Fibroblast of lung (primary cell): Measurements from ENCODE around the gene RABAC1. TPM values are rescaled to one million over a fixed set of nuclear protein-coding genes. Genes with fewer than 3 reads are reported as not detected.
A peak's percentile ranks its signal among the peaks of the same experiment; 100 is the strongest.

ENCODE experiments used
- DNase-seq, 2 donors: peaks; one replicate each; pipeline versions ENCODE4 v3.0.0 to v3.0.0-alpha.2; 2010; ENCODE audit warnings: low read depth in 2 of 2
- H2AFZ ChIP-seq: 2 replicates; pipeline ENCODE4 v1.5.1; 2012; ENCODE audit warnings: low read length, control low read depth, inconsistent platforms
- H3K27ac ChIP-seq: 2 replicates; pipeline ENCODE4 v1.5.1; 2011; ENCODE audit warnings: low read length, control low read depth; ENCODE audit not compliant: insufficient read depth
- H3K27me3 ChIP-seq: 2 replicates; pipeline ENCODE4 v1.5.1; 2011; ENCODE audit warnings: mild to moderate bottlenecking, low read length; ENCODE audit not compliant: control insufficient read depth, insufficient read depth
- H3K36me3 ChIP-seq: 2 replicates; pipeline ENCODE4 v1.5.1; 2011; ENCODE audit warnings: low read length; ENCODE audit not compliant: control insufficient read depth, insufficient read depth
- H3K4me1 ChIP-seq: 2 replicates; pipeline ENCODE4 v1.5.1; 2011; ENCODE audit warnings: low read length; ENCODE audit not compliant: control insufficient read depth, insufficient read depth; ENCODE audit errors: extremely low read depth
- H3K4me2 ChIP-seq: 2 replicates; pipeline ENCODE4 v1.5.1; 2011; ENCODE audit warnings: low read length, control low read depth; ENCODE audit not compliant: insufficient read depth; ENCODE audit errors: extremely low read depth
- H3K4me3 ChIP-seq, 4 experiments: fragments of 200-600 bp in 1 of 4; sonication (generic) in 1 of 4; replicated peaks in 1 of 4; 2 replicates each; pipeline ENCODE4 v1.5.1; 2011 to 2016; ENCODE audit warnings: low read length in 4 of 4, low read depth in 3 of 4, mild to moderate bottlenecking in 3 of 4, control low read depth in 2 of 4, inconsistent platforms in 1 of 4, mixed read lengths in 1 of 4; ENCODE audit not compliant: insufficient read depth in 1 of 4; ENCODE audit errors: control extremely low read depth in 1 of 4
- H3K79me2 ChIP-seq: 2 replicates; pipeline ENCODE4 v1.5.1; 2012; ENCODE audit warnings: mild to moderate bottlenecking, low read length, inconsistent platforms; ENCODE audit not compliant: control insufficient read depth, insufficient read depth
- H3K9ac ChIP-seq: 2 replicates; pipeline ENCODE4 v1.5.1; 2011; ENCODE audit warnings: mild to moderate bottlenecking, low read length, control low read depth; ENCODE audit not compliant: insufficient read depth
- H3K9me3 ChIP-seq: 2 replicates; pipeline ENCODE4 v1.5.1; 2012; ENCODE audit warnings: low read depth, low read length; ENCODE audit not compliant: control insufficient read depth, insufficient read depth
- H4K20me1 ChIP-seq: 2 replicates; pipeline ENCODE4 v1.5.1; 2011; ENCODE audit warnings: low read length; ENCODE audit not compliant: control insufficient read depth, insufficient read depth; ENCODE audit errors: extremely low read depth
- CTCF ChIP-seq, 2 donors: IDR thresholded peaks in 1 of 2; conservative IDR thresholded peaks in 1 of 2; 1 replicate in 1 of 2; 2 replicates in 1 of 2; pipeline ENCODE4 v1.5.1; 2011 to 2012; ENCODE audit warnings: low read length in 2 of 2, control low read depth in 1 of 2, inconsistent platforms in 1 of 2, low read depth in 1 of 2, mild to moderate bottlenecking in 1 of 2
- EZH2 ChIP-seq: IDR thresholded peaks from 2 replicates; pipeline ENCODE4 v1.5.1; 2012; ENCODE audit warnings: low read length, control low read depth, mild to moderate bottlenecking; ENCODE audit errors: missing control alignments
- polyA plus RNA-seq, 2 donors: library from polyadenylated mRNA; depleted of rRNA in 1 of 2; stranded (reverse) in 1 of 2; unstranded in 1 of 2; fragments of >200 nt; gene quantifications; 2 replicates each; pipeline ENCODE4 v1.2.1, GENCODE V29; 2011 to 2012; ENCODE audit warnings: missing spikeins in 1 of 2
- total RNA-seq: library from RNA; depleted of rRNA; stranded (reverse); fragments of >200 nt; gene quantifications from 2 replicates; pipeline ENCODE4 v1.2.1, GENCODE V29; 2014

Gene RABAC1
- total and polyA plus RNA-seq, 2 donors (not counting 1 experiment from before 2014, with no cell fraction given), result 163 to 193 TPM

- no peak overlapping the region for H3K9ac ChIP-seq
- H3K9me3 ChIP-seq, result no peaks in the 10 kb centered on the region
- H3K27ac ChIP-seq, result no peak overlapping the region
- no peak for DNase-seq
- H3K27me3 ChIP-seq, result peaks cover 44% of the 10 kb centered on the region
- no peaks in the 10 kb centered on the region for H3K4me1 ChIP-seq
- TF ChIP-seq EZH2, result peak; percentile 92
- TF ChIP-seq CTCF (conservative IDR thresholded peaks at IDR 0.05 in 1 of 2, IDR thresholded peaks at IDR 0.05 in 1 of 2; ENCODE audit: low read depth in 1 of 2, low read length in 2 of 2), result no peak
- no peaks in the 10 kb centered on the region for H3K79me2 ChIP-seq
- no peak overlapping the region for H3K4me2 ChIP-seq
- no peak overlapping the region for H3K4me3 ChIP-seq
- H2AFZ ChIP-seq, result no peak overlapping the region
- no peaks in the 10 kb centered on the region for H4K20me1 ChIP-seq
- H3K36me3 ChIP-seq, result no peaks in the 10 kb centered on the region
Measured at GRCh38 chr19:41920882-41921576, 38.1 kb downstream of the RABAC1 start.

- Histone ChIP-seq H3K9ac (no peak overlapping the region), H3K9me3 (no peaks in the 10 kb centered on the region), H4K20me1 (no peaks in the 10 kb centered on the region), H3K4me1 (no peaks in the 10 kb centered on the region), H3K79me2 (no peaks in the 10 kb centered on the region), H3K4me3 (no peak overlapping the region), H3K27me3 (peaks cover 47% of the 10 kb centered on the region), H3K27ac (no peak overlapping the region), H2AFZ (no peak overlapping the region), H3K36me3 (no peaks in the 10 kb centered on the region), H3K4me2 (no peak overlapping the region)
- no peak for DNase-seq
- TF ChIP-seq EZH2 (no peak), CTCF (conservative IDR thresholded peaks at IDR 0.05 in 1 of 2, IDR thresholded peaks at IDR 0.05 in 1 of 2; ENCODE audit: low read depth in 1 of 2, low read length in 2 of 2) (no peak)
Measured at GRCh38 chr19:41919948-41920712, 39.0 kb downstream of the RABAC1 start.

GRCh38 chr19:41918653-41919244 lies 40.4 kb downstream of the RABAC1 start:
- TF ChIP-seq CTCF (conservative IDR thresholded peaks at IDR 0.05 in 1 of 2, IDR thresholded peaks at IDR 0.05 in 1 of 2; ENCODE audit: low read depth in 1 of 2, low read length in 2 of 2) (no peak), EZH2 (no peak)
- Histone ChIP-seq H2AFZ (no peak overlapping the region), H3K79me2 (no peaks in the 10 kb centered on the region), H3K4me2 (no peak overlapping the region), H3K4me3 (no peak overlapping the region), H3K27ac (no peak overlapping the region), H3K4me1 (no peaks in the 10 kb centered on the region), H3K9ac (no peak overlapping the region), H4K20me1 (no peaks in the 10 kb centered on the region), H3K27me3 (peaks cover 52% of the 10 kb centered on the region), H3K36me3 (no peaks in the 10 kb centered on the region), H3K9me3 (no peaks in the 10 kb centered on the region)
- DNase-seq, result peak in 1 of 2 donors; percentile 62
